Sigmoid colon (tissue), 7 donors: ENCODE measurements around the gene TBC1D22A. TPM values are rescaled to one million over a fixed set of nuclear protein-coding genes. Genes with fewer than 3 reads are reported as not detected.

ENCODE experiments used
- DNase-seq: peaks from one replicate; pipeline ENCODE4 v3.0.0-alpha.2; 2019
- H3K27ac ChIP-seq, 4 donors: fragments of 200-600 bp; sonication (generic); one replicate each; pipeline ENCODE4 v1.5.1; 2016 to 2019; ENCODE audit warnings: mild to moderate bottlenecking in 1 of 4
- H3K27me3 ChIP-seq, 3 donors: fragments of 200-600 bp; sonication (generic); one replicate each; pipeline ENCODE4 v1.5.1; 2019; ENCODE audit warnings: mild to moderate bottlenecking in 1 of 3
- H3K36me3 ChIP-seq, 4 donors: fragments of 200-600 bp; sonication (generic); one replicate each; pipeline ENCODE4 v1.5.1; 2016 to 2019
- H3K4me1 ChIP-seq, 4 donors: fragments of 200-600 bp; sonication (generic); one replicate each; pipeline ENCODE4 v1.5.1; 2017 to 2019
- H3K4me3 ChIP-seq, 4 donors: fragments of 200-600 bp; sonication (generic); one replicate each; pipeline ENCODE4 v1.5.1; 2017 to 2019; ENCODE audit warnings: mild to moderate bottlenecking in 2 of 4, moderate library complexity in 1 of 4
- H3K9me3 ChIP-seq, 4 donors: fragments of 200-600 bp in 3 of 4; sonication (generic) in 3 of 4; one replicate each; pipeline versions ENCODE4 v1.5.1 to v1.6.1; 2013 to 2019
- CTCF ChIP-seq, 4 experiments: fragments of 450-650 bp in 3 of 4; fragments of 200-600 bp in 1 of 4; IDR thresholded peaks; one replicate each; pipeline ENCODE4 v1.5.1; 2016 to 2019; ENCODE audit warnings: antibody characterized with exemption in 4 of 4, mild to moderate bottlenecking in 3 of 4, moderate library complexity in 2 of 4
- EP300 ChIP-seq, 4 donors: sonication (generic); formaldehyde crosslinking; IDR thresholded peaks; one replicate each; pipeline ENCODE4 v1.6.1; 2017; ENCODE audit warnings: antibody characterized with exemption in 4 of 4
- POLR2A ChIP-seq, 2 donors: fragments of 450-650 bp; IDR thresholded peaks; one replicate each; pipeline ENCODE4 v1.6.1; 2016; ENCODE audit warnings: antibody characterized with exemption in 2 of 2, mild to moderate bottlenecking in 2 of 2, moderate library complexity in 2 of 2
- POLR2AphosphoS5 ChIP-seq, 4 donors: sonication (generic); formaldehyde crosslinking; IDR thresholded peaks; one replicate each; pipeline ENCODE4 v1.6.1; 2017; ENCODE audit warnings: antibody characterized with exemption in 4 of 4
- WGBS, 2 donors: extraction: QIAGEN DNeasy Blood & Tissue Kit; methylation state at CpG; one replicate each; pipeline ENCODE4 v1.1.7; 2013; 5-methylcytosine and 5-hydroxymethylcytosine counted together
- intact Hi-C: fragments of 100-400 bp; cut with DNase I; formaldehyde crosslinking; loops from one replicate; pipeline ENCODE4 v1.15.1; 2023
- polyA plus RNA-seq, 3 donors: library from polyadenylated mRNA; stranded (reverse); fragments of 200-250 nt; gene quantifications; one replicate each; pipeline ENCODE4 v1.2.3, GENCODE V29; 2013
- total RNA-seq, 4 donors: library from RNA; depleted of rRNA; stranded (reverse); fragments of >200 nt; gene quantifications; one replicate each; pipeline ENCODE4 v1.1.0, GENCODE V29; 2016
- donor health status: healthy with polysubstance abuse.
- donor health status: Bipolar disorder and iron deficiency.
- donor health status: healthy.

TBC1D22A gene
- total and polyA plus RNA-seq, 7 donors = 13.6 to 34.6 (median 14.3) TPM

DNA sequence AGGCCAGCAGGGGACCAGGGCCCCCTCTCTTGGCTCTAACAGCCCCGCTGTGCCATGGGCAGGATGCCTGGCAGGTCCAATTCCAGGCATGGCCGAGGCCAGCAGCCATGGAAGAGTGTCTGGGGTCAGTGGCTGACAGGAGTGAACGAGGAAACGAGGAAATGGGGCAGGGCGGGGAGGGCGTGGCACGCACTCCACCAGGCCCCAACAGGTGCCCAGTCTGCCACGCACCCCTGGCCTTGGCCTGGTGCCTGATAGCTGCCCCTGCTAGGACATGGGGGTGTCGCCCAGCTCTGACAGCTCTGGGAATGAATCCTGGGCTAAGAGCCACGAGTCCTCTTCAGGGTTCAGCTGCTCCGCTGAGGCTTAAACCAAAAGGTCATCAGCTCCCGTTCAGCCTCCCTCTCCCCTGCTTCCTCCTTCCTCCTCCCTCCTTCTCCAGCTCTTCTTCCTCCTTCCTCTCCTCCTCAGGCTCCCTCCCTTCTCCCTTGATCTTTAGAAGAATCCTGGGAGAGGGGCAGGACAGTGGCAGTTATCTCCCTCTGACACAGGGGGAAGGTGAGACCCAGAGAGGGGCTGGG, 11.5 kb upstream of the TBC1D22A start:
- 12 to 53% methylated on average over 12 of the region's 12 CpGs for WGBS, 2 donors
- Histone ChIP-seq H3K27me3 (peaks cover 0 to 3% (median 0%) of the 10 kb centered on the region in 3 donors), H3K9me3 (no peaks in the 10 kb centered on the region), H3K4me3 (no peak overlapping the region), H3K36me3 (no peaks in the 10 kb centered on the region), H3K4me1 (peaks cover 0 to 57% (median 44%) of the 10 kb centered on the region in 4 donors), H3K27ac (no peak overlapping the region)
- DNase-seq = no peak
- intact Hi-C loops = no loop called here
- no peak for TF ChIP-seq POLR2A (IDR thresholded peaks at IDR 0.05)
- TF ChIP-seq CTCF (IDR thresholded peaks at IDR 0.05) = no peak
- TF ChIP-seq EP300 (IDR thresholded peaks at IDR 0.05) = no peak
- TF ChIP-seq POLR2AphosphoS5 (IDR thresholded peaks at IDR 0.05) = no peak

- H3K27ac ChIP-seq = peak overlapping the region in 1 of 4 donors; percentile 81
- intact Hi-C loops = no loop called here
- no peak overlapping the region for H3K4me3 ChIP-seq
- no peak for DNase-seq
- TF ChIP-seq POLR2A (IDR thresholded peaks at IDR 0.05) (no peak), EP300 (IDR thresholded peaks at IDR 0.05) (no peak)
- peaks cover 0 to 57% (median 44%) of the 10 kb centered on the region in 4 donors for H3K4me1 ChIP-seq
- no peaks in the 10 kb centered on the region for H3K36me3 ChIP-seq
- no peaks in the 10 kb centered on the region for H3K9me3 ChIP-seq
- 86 to 87% methylated on average over 11 of the region's 11 CpGs for WGBS, 2 donors
- peaks cover 0 to 2% (median 0%) of the 10 kb centered on the region in 3 donors for H3K27me3 ChIP-seq
Measured at GRCh38 chr22:46752286-46752987, 10.0 kb upstream of the TBC1D22A start.

- Histone ChIP-seq H3K4me1 (peaks cover 0 to 56% (median 44%) of the 10 kb centered on the region in 4 donors), H3K9me3 (no peaks in the 10 kb centered on the region), H3K4me3 (no peak overlapping the region), H3K27me3 (no peaks in the 10 kb centered on the region), H3K27ac (peak overlapping the region in 1 of 4 donors; percentile 81), H3K36me3 (no peaks in the 10 kb centered on the region)
- no peak for DNase-seq
- WGBS, 2 donors = 91 to 97% methylated on average over 6 of the region's 6 CpGs
- intact Hi-C loops = no loop called here
- TF ChIP-seq POLR2AphosphoS5 (IDR thresholded peaks at IDR 0.05) = no peak
Measured at GRCh38 chr22:46752988-46753310, 9.5 kb upstream of the TBC1D22A start.

DNA sequence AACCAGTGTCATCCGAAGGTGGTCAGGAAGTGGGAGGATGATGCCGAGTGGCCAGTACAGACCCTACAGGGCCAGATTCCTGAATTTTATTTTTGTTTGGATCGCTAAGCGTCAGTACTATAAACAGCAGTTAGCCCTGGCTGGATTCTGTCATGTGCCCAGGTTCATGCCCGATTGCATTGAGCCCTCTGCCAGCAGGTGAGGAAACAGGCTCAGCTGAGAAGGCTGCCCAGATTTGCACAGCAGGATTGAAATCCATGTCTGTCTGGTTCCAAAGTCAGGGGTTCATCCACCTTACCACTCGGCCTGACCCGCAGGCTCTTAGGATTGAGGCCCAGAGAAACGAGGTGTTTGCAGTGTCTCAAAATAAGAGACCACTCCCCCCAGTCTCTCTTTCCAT, 9.1 kb upstream of the TBC1D22A start:
- no peak for TF ChIP-seq POLR2A (IDR thresholded peaks at IDR 0.05)
- no peak for TF ChIP-seq EP300 (IDR thresholded peaks at IDR 0.05)
- TF ChIP-seq POLR2AphosphoS5 (IDR thresholded peaks at IDR 0.05) = no peak
- no peak for TF ChIP-seq CTCF (IDR thresholded peaks at IDR 0.05)
- 83 to 92% methylated on average over 8 of the region's 8 CpGs for WGBS, 2 donors
- intact Hi-C loops = no loop called here
- H3K27ac ChIP-seq = peak overlapping the region; percentile 67 to 81 (median 72)
- H3K4me3 ChIP-seq = no peak overlapping the region
- peaks cover 0 to 52% (median 43%) of the 10 kb centered on the region in 4 donors for H3K4me1 ChIP-seq
- H3K36me3 ChIP-seq = no peaks in the 10 kb centered on the region
- no peaks in the 10 kb centered on the region for H3K27me3 ChIP-seq
- H3K9me3 ChIP-seq = no peaks in the 10 kb centered on the region
- DNase-seq = no peak

DNA sequence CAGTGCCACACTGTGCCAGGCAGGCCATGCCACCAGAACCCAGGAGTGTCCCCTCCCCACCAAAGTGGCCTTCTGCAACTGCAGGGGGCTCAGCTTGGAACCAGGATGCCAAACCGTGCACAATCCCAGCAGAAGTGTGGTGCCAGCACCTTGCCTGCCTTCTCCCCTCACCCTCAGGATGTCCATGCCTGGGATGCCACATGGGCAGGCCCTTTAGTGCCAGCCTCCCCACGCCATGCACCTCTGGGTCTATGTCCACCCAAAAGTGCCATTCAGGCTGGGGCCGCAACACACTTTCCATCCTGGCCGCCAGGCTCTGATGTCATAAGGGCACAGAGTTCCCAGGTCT, 8.7 kb upstream of the TBC1D22A start:
- Histone ChIP-seq H3K36me3 (no peaks in the 10 kb centered on the region), H3K4me1 (peaks cover 0 to 48% (median 39%) of the 10 kb centered on the region in 4 donors), H3K27ac (peak overlapping the region; percentile 67 to 81 (median 72)), H3K4me3 (no peak overlapping the region), H3K9me3 (no peaks in the 10 kb centered on the region), H3K27me3 (no peaks in the 10 kb centered on the region)
- DNase-seq = no peak
- 77 to 91% methylated on average over 4 of the region's 4 CpGs for WGBS, 2 donors
- TF ChIP-seq POLR2AphosphoS5 (IDR thresholded peaks at IDR 0.05) = no peak
- no peak for TF ChIP-seq POLR2A (IDR thresholded peaks at IDR 0.05)
- no peak for TF ChIP-seq CTCF (IDR thresholded peaks at IDR 0.05)
- TF ChIP-seq EP300 (IDR thresholded peaks at IDR 0.05) = no peak
- intact Hi-C loops = no loop called here
